ENCODE data around the gene FATE1.

GRCh38 chrX:151679798-151680402 is 35.9 kb upstream of the FATE1 start:
- no peak for TF ChIP-seq SUZ12 (IDR thresholded peaks at IDR 0.05; ENCODE audit: low read depth, low read length)
- no peak for TF ChIP-seq MZF1 (CRISPR knock-in tag; IDR thresholded peaks at IDR 0.05; ENCODE audit: borderline replicate concordance)
- no peak for TF ChIP-seq ZNF282 (IDR thresholded peaks at IDR 0.05; ENCODE audit: partially characterized antibody)
- TF ChIP-seq MYC (CRISPR knock-in tag; IDR thresholded peaks at IDR 0.05; ENCODE audit: borderline replicate concordance) = no peak
